Measurements from ENCODE around the gene SALL4.

DNA sequence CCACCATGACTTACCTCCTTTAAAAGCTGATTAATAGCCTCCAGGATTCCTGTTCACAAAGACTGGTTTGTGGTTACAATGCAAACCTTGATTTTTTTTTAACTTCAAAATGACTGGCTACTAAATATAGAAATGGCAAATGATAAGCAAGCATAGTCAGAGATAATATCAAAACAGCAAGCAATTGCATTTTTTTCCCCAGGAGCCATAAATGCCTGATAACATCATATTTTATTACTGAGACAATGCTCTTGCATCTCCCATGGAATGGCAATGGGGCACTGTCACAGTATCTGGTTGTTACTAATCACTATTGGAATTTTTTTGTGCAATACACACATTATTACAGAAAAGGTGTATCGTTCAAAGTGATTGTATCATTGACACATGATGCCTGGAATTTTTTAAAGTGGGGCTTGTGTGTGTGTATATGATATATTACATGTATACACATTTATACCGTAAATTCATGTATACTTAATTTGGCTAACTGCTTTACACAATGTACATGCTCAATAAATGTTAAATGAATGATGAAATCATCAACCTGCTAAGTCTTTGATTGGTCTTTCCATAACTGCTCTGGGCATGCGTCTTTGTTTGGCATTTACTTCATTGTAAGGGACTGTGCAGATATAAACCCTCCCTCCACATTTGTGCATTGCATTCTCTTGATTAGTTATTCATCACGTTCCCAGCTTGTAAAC is 980 bp upstream of the SALL4 start:
- TF ChIP-seq, protein P1, sequence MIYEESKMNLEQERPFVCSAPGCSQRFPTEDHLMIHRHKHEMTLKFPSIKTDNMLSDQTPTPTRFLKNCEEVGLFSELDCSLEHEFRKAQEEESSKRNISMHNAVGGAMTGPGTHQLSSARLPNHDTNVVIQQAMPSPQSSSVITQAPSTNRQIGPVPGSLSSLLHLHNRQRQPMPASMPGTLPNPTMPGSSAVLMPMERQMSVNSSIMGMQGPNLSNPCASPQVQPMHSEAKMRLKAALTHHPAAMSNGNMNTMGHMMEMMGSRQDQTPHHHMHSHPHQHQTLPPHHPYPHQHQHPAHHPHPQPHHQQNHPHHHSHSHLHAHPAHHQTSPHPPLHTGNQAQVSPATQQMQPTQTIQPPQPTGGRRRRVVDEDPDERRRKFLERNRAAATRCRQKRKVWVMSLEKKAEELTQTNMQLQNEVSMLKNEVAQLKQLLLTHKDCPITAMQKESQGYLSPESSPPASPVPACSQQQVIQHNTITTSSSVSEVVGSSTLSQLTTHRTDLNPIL (CRISPR knock-in tag; IDR thresholded peaks at IDR 0.05; ENCODE audit: low read depth), result no peak
- TF ChIP-seq ZC3H10 (CRISPR knock-in tag; IDR thresholded peaks at IDR 0.05), result no peak
- no peak for TF ChIP-seq SNAI2 (CRISPR knock-in tag; IDR thresholded peaks at IDR 0.05)
- TF ChIP-seq, protein P2, sequence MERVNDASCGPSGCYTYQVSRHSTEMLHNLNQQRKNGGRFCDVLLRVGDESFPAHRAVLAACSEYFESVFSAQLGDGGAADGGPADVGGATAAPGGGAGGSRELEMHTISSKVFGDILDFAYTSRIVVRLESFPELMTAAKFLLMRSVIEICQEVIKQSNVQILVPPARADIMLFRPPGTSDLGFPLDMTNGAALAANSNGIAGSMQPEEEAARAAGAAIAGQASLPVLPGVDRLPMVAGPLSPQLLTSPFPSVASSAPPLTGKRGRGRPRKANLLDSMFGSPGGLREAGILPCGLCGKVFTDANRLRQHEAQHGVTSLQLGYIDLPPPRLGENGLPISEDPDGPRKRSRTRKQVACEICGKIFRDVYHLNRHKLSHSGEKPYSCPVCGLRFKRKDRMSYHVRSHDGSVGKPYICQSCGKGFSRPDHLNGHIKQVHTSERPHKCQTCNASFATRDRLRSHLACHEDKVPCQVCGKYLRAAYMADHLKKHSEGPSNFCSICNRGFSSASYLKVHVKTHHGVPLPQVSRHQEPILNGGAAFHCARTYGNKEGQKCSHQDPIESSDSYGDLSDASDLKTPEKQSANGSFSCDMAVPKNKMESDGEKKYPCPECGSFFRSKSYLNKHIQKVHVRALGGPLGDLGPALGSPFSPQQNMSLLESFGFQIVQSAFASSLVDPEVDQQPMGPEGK (CRISPR knock-in tag; IDR thresholded peaks at IDR 0.05; ENCODE audit: borderline replicate concordance), result no peak
- no peak for TF ChIP-seq CSDC2 (CRISPR knock-in tag; IDR thresholded peaks at IDR 0.05)
- TF ChIP-seq RARB (CRISPR knock-in tag; IDR thresholded peaks at IDR 0.05), result no peak

Data from SK-N-SH treated with all-trans-retinoic acid at 6 μM for 48 hours (cell line).